Measurements from ENCODE around the gene LEFTY2.

GRCh38 chr1:225954753-225955152 is 13.7 kb upstream of the LEFTY2 start:
- TF ChIP-seq CTCF (IDR thresholded peaks at IDR 0.05) (no peak), CHD2 (IDR thresholded peaks at IDR 0.05; ENCODE audit: low read length, partially characterized antibody) (no peak), GATA2 (CRISPR knock-in tag; IDR thresholded peaks at IDR 0.05) (no peak), TAF1 (IDR thresholded peaks at IDR 0.05; ENCODE audit: borderline replicate concordance, low read depth, low read length) (no peak), IRF3 (IDR thresholded peaks at IDR 0.05; ENCODE audit: low read depth, low read length) (no peak), REST (IDR thresholded peaks at IDR 0.05; ENCODE audit: low read depth, low read length) (no peak), POLR2AphosphoS5 (IDR thresholded peaks at IDR 0.05; ENCODE audit: low read depth, low read length) (no peak), TCF12 (IDR thresholded peaks at IDR 0.05) (no peak), SMC3 (IDR thresholded peaks at IDR 0.05; ENCODE audit: low read depth, low read length) (no peak), NFIC (IDR thresholded peaks at IDR 0.05; ENCODE audit: borderline replicate concordance) (no peak), RFX5 (IDR thresholded peaks at IDR 0.05; ENCODE audit: low read length) (no peak)

Measured in SK-N-SH (cell line).